Heart right ventricle (tissue), 16 donors: ENCODE data around the gene GMPR2. TPM values are rescaled to one million over a fixed set of nuclear protein-coding genes. Genes with fewer than 3 reads are reported as not detected.

ENCODE experiments used
- ATAC-seq, 8 donors: fragments of 200-7000 bp; cut with Tn5 transposase; one replicate each; pipeline ENCODE4 v1.9.1; 2020; ENCODE audit warnings: mild to moderate bottlenecking in 8 of 8, moderate library complexity in 8 of 8, moderate number of reproducible peaks in 1 of 8
- DNase-seq, 2 donors: peaks; one replicate each; pipeline ENCODE4 v3.0.0-alpha.2; 2020
- H3K27ac ChIP-seq, 10 donors: fragments of 200-600 bp; sonication (generic) in 2 of 10; one replicate each; pipeline versions ENCODE4 v1.5.0 to v1.8.0; 2020 to 2022; ENCODE audit warnings: mild to moderate bottlenecking in 3 of 10
- H3K27me3 ChIP-seq, 7 donors: fragments of 200-600 bp; one replicate each; pipeline ENCODE4 v1.8.0; 2021 to 2022; ENCODE audit warnings: mild to moderate bottlenecking in 2 of 7
- H3K36me3 ChIP-seq, 9 donors: fragments of 200-600 bp; sonication (generic) in 1 of 9; one replicate each; pipeline versions ENCODE4 v1.5.0 to v1.8.0; 2020 to 2022; ENCODE audit warnings: mild to moderate bottlenecking in 2 of 9
- H3K4me1 ChIP-seq, 9 donors: fragments of 200-600 bp; sonication (generic) in 1 of 9; one replicate each; pipeline versions ENCODE4 v1.5.0 to v1.8.0; 2020 to 2022; ENCODE audit warnings: mild to moderate bottlenecking in 4 of 9
- H3K4me3 ChIP-seq, 10 donors: fragments of 200-600 bp; sonication (generic) in 2 of 10; one replicate each; pipeline versions ENCODE4 v1.5.0 to v1.8.0; 2020 to 2022; ENCODE audit warnings: mild to moderate bottlenecking in 7 of 10, moderate library complexity in 2 of 10
- H3K9me3 ChIP-seq, 11 donors: fragments of 200-600 bp in 10 of 11; sonication (generic) in 2 of 11; one replicate each; pipeline versions ENCODE4 v1.5.0 to v1.8.0; 2013 to 2022; ENCODE audit warnings: mild to moderate bottlenecking in 2 of 11, control low read depth in 1 of 11, moderate library complexity in 1 of 11
- WGBS, 2 donors: extraction: QIAGEN DNeasy Blood & Tissue Kit; methylation state at CpG; one replicate each; pipeline ENCODE4 v1.1.7; 2013; ENCODE audit warnings: inconsistent platforms in 1 of 2; 5-methylcytosine and 5-hydroxymethylcytosine counted together
- intact Hi-C, 10 donors: fragments of 100-400 bp; cut with DNase I; formaldehyde crosslinking; loops; one replicate each; pipeline versions ENCODE4 v1.11.1 to v1.14.2; 2022
- polyA plus RNA-seq, 2 donors: library from polyadenylated mRNA; stranded (reverse); fragments of 200-250 nt; gene quantifications; one replicate each; pipeline ENCODE4 v1.2.3, GENCODE V29; 2013
- total RNA-seq, 10 donors: library from RNA; stranded (reverse); fragmentation: NEBNext Ultra II Directional in 3 of 10; extraction: Animal tissue kit (Norgen Biotek cat#: 25700) in 3 of 10; gene quantifications; one replicate each; pipeline versions ENCODE4 v1.2.1 to v1.2.4, GENCODE V29; 2021 to 2023
- TF ChIP-seq, protein P1 (sequence below), 9 donors: fragments of 200-600 bp; sonication (generic) in 2 of 9; IDR thresholded peaks; one replicate each; pipeline versions ENCODE4 v1.5.0 to v1.8.0; 2021 to 2022; ENCODE audit warnings: antibody characterized with exemption in 9 of 9, mild to moderate bottlenecking in 5 of 9, moderate library complexity in 1 of 9
- donor health status: Arrhythmogenic right ventricular cardiomyopathy.
- donor health status: ischemic (EF 13 %, LVEDD 7.1; RV severe dilation, severe dysfunction).
- donor health status: healthy with polysubstance abuse.
- donor health status: DM: no; HTN: yes; CAD: no.
- donor health status: DM: no; HTN: no; CAD: no.
- donor health status: ischemic (EF 25% LVEDD 6.9; RV normal size, moderate dysfunction).
- donor health status: ischemic (EF 25% LVEDD 5.7; RV mildly dilated, moderate dysfunction).
- donor health status: healthy.
- donor health status: DM: yes; HTN: yes; CAD: no.
- donor health status: Ischemic cardiomyopathy.
- donor health status: ischemic (EF 35%, LVEDD 5.7; RV mildly dilated, moderate dysfunction).
- donor health status: nonischemic (EF 11% LVEDD 7.7; RV severe dilation, severe dysfunction).
- donor health status: DM: yes; HTN: yes; CAD: no.
- donor health status: PGD.
- donor health status: ischemic (EF 29% LVEDD 5.4; RV normal size, mild dysfunction).
- donor health status: nonischemic (EF 23%, LVEDD 6.1; RV moderate dilation, normal function).

GMPR2 gene
- total and polyA plus RNA-seq, 12 donors: 26.4 to 46.9 (median 32.7) TPM

DNA sequence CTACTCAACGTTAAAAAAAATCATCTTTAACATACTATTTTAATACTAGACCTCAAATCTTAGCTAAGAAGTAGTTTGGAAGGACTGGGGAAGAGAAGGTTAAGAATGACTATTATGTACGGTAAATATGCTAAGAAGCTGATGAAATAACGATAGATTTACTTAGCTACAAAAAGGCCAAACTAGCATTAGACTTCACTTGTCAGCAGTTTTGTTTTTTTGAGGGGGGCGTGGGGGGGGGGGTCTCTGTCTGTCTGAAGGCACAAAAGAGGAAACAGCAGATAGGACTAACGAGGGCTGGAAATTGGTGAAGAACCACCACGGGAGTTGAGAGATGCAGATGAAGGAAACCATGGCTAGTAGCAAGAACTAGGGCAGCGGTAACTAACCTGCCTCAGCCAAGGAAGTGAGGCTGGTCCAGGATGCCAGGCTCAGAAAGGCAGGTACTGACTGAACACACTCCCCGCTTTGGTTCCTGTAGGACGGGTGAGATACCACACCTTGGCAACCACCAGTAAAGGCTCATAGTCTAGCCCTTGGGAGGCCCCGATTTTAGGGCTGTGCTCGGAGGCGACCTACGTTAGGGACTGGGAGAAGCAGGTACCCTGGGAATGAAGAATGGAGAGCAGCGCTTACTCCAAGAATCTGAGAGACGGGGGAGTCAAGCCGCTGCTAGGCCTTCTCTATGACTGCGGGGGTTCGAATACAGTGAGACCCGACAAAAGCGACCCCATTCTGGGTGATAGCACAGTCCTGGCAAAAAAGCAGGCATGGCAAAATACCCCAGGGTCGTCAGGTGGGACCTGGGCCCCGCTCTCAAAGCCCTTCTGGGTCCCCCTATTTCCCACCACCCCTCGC, 1.2 kb upstream of the GMPR2 start:
- 10 to 12% methylated on average over 23 of the region's 23 CpGs for WGBS, 2 donors
- intact Hi-C loops: loop anchor here in 2 of 10 donors (2.0 to 10.0 kb wide), 2 partner anchors 43 to 203 kb away; partner anchors contain the start of gene IPO4 (in 1 of the 2)
- TF ChIP-seq, protein P1, sequence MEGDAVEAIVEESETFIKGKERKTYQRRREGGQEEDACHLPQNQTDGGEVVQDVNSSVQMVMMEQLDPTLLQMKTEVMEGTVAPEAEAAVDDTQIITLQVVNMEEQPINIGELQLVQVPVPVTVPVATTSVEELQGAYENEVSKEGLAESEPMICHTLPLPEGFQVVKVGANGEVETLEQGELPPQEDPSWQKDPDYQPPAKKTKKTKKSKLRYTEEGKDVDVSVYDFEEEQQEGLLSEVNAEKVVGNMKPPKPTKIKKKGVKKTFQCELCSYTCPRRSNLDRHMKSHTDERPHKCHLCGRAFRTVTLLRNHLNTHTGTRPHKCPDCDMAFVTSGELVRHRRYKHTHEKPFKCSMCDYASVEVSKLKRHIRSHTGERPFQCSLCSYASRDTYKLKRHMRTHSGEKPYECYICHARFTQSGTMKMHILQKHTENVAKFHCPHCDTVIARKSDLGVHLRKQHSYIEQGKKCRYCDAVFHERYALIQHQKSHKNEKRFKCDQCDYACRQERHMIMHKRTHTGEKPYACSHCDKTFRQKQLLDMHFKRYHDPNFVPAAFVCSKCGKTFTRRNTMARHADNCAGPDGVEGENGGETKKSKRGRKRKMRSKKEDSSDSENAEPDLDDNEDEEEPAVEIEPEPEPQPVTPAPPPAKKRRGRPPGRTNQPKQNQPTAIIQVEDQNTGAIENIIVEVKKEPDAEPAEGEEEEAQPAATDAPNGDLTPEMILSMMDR (IDR thresholded peaks at IDR 0.05): no peak
- Histone ChIP-seq H3K27ac (peak overlapping the region; percentile 74 to 97 (median 90)), H3K36me3 (peaks cover 0 to 42% (median 9%) of the 10 kb centered on the region in 9 donors), H3K9me3 (no peaks in the 10 kb centered on the region), H3K27me3 (no peaks in the 10 kb centered on the region), H3K4me3 (peak overlapping the region; percentile 65 to 97 (median 91)), H3K4me1 (peaks cover 18 to 43% (median 34%) of the 10 kb centered on the region in 9 donors)
- ATAC-seq: peak in 5 of 8 donors; percentile 1 to 25 (median 3)
- no peak for DNase-seq

DNA sequence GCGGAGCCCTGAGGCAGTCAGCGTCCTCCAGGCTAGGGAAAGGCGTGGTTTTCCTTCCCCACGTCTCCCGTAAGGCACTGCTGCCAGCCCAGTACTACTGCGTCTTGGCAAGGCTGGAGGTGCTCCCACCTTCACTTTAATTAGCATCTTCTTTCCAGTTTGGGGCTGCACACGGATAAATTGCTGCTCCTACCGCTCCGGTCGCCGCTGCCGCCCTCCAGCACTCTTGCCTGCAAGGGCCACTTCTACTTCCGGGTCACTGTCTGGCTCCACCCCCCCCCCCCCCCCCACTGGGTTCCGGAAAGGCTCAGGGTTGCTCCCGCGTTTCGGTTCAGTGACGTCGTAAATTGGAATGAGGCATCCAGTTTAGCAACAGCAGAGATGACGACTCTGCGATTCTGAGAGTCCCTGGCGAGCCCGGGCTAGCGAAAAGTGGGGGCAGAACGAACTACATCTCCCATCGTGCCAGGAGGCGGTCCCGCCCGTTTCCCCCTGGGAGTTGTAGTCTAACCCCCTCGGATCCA, 546 bp upstream of the GMPR2 start, which contains the start of gene NEDD8:
TSS of gene NEDD8 (minus strand) at position 247 of the 524 bp plus-strand sequence. CDS start at position 147, 100 bp downstream.
- Histone ChIP-seq H3K4me3 (peak within 1 kb of the TSS; percentile 65 to 97 (median 91)), H3K27me3 (no peaks in the 10 kb centered on the region), H3K9me3 (no peaks in the 10 kb centered on the region), H3K27ac (peak within 1 kb of the TSS; percentile 74 to 97 (median 90)), H3K36me3 (peaks cover 0 to 45% (median 16%) of the 10 kb centered on the region in 9 donors), H3K4me1 (peaks cover 18 to 47% (median 34%) of the 10 kb centered on the region in 9 donors)
- TF ChIP-seq, protein P1 (IDR thresholded peaks at IDR 0.05): no peak
- ATAC-seq (peak; percentile 89 to 96 (median 91)), DNase-seq (peak; percentile 90 to 94)
- 0% methylated on average over 30 of the region's 30 CpGs for WGBS, 2 donors
- intact Hi-C loops: loop anchor here in 2 of 10 donors (2.0 to 10.0 kb wide), 2 partner anchors 43 to 203 kb away; partner anchors contain the start of gene IPO4 (in 1 of the 2)

DNA sequence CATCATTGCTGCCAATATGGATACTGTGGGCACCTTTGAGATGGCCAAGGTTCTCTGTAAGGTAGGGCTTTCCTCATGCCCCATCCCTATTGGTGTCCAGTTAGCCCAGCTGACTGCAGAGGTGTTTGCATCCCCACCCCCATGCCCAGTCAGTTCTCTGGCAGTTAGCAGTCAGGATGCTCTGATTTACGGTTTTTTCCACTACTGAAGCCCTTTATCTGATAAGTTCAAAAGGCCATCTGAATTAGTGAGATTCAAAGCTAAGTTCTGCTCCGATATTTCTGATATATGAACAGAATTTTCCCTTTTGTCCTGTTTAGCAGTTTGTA, 773 bp downstream of the GMPR2 start:
- Histone ChIP-seq H3K36me3 (peaks cover 0 to 45% (median 29%) of the 10 kb centered on the region in 9 donors), H3K4me1 (peaks cover 18 to 60% (median 40%) of the 10 kb centered on the region in 9 donors), H3K4me3 (peak overlapping the region; percentile 65 to 97 (median 91)), H3K27me3 (no peaks in the 10 kb centered on the region), H3K27ac (peak overlapping the region in 8 of 10 donors; percentile 89 to 97 (median 90)), H3K9me3 (no peaks in the 10 kb centered on the region)
- WGBS, 2 donors: 63 to 73% methylated on average over 2 of the region's 2 CpGs
- ATAC-seq (no peak), DNase-seq (no peak)
- TF ChIP-seq, protein P1 (IDR thresholded peaks at IDR 0.05): no peak
- intact Hi-C loops: loop anchor here in 2 of 10 donors (2.0 to 10.0 kb wide), 2 partner anchors 45 to 201 kb away; partner anchors contain the start of gene IPO4 (in 1 of the 2)
